Neural cell (in vitro differentiated cells): ENCODE measurements around the gene KRT80.

Experiments used
- CTCF ChIP-seq: fragments of 450-650 bp; IDR thresholded peaks from 2 replicates; pipeline ENCODE4 v1.5.1; 2014; ENCODE audit warnings: antibody characterized with exemption, mild to moderate bottlenecking, moderate library complexity; ENCODE audit not compliant: poor library complexity, severe bottlenecking
- EP300 ChIP-seq: fragments of 450-650 bp; conservative IDR thresholded peaks from 2 replicates; pipeline ENCODE4 v1.6.1; 2014; ENCODE audit warnings: antibody characterized with exemption, mild to moderate bottlenecking, moderate library complexity; ENCODE audit not compliant: poor library complexity, severe bottlenecking
- POLR2AphosphoS5 ChIP-seq: IDR thresholded peaks from 2 replicates; pipeline ENCODE4 v1.6.1; 2012
- RAD21 ChIP-seq: fragments of 450-650 bp; conservative IDR thresholded peaks from 2 replicates; pipeline ENCODE4 v1.6.1; 2014; ENCODE audit warnings: antibody characterized with exemption, mild to moderate bottlenecking, moderate library complexity
- SMC3 ChIP-seq: fragments of 450-650 bp; conservative IDR thresholded peaks from 2 replicates; pipeline ENCODE4 v1.6.1; 2014; ENCODE audit warnings: antibody characterized with exemption, mild to moderate bottlenecking, moderate library complexity; ENCODE audit not compliant: poor library complexity
- TAF1 ChIP-seq: IDR thresholded peaks from 2 replicates; pipeline ENCODE4 v1.6.1; 2012; ENCODE audit warnings: low read depth

GRCh38 chr12:52216807-52217206, 25.0 kb upstream of the KRT80 start:
- TF ChIP-seq EP300: no peak
- no peak for TF ChIP-seq CTCF
- no peak for TF ChIP-seq POLR2AphosphoS5
- no peak for TF ChIP-seq TAF1
- no peak for TF ChIP-seq SMC3
- no peak for TF ChIP-seq RAD21
